GM23248 (cell line): ENCODE measurements around the gene GDPD5.

Experiments
- EZH2 ChIP-seq: fragments of 200-600 bp; sonication (generic); IDR thresholded peaks from 2 replicates; pipeline ENCODE4 v1.6.1; 2018; ENCODE audit warnings: antibody characterized with exemption, mild to moderate bottlenecking; ENCODE audit not compliant: insufficient read depth, poor library complexity, severe bottlenecking
- EZH2phosphoT487 ChIP-seq: fragments of 200-600 bp; sonication (generic); IDR thresholded peaks from 2 replicates; pipeline ENCODE4 v1.6.1; 2018; ENCODE audit warnings: antibody characterized with exemption, moderate library complexity, mild to moderate bottlenecking, low read depth; ENCODE audit not compliant: insufficient read depth

DNA sequence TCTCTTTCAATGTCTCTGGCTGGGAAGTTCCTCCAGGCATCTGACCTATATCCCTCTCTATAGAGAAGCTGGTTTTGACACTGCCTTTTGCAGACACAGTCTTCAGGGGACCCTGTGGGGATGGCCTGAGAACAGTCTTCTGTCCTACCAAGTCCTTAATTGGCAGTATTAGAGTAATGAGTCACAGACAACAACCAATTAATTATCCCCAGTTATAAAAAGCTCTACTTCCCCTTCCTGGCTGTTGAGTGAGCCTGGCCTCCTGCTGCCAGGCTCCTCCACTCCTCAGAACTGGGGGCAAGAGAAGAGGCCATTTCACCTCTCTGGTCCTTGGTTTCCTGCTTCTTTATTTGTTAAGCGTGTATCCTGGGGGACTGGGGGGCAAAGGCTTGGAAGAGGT, 51.5 kb downstream of the GDPD5 start:
- TF ChIP-seq EZH2 (no peak), EZH2phosphoT487 (no peak)
